Sigmoid colon (tissue), 4 donors: Measurements from ENCODE around the gene PIK3C2G.

Source experiments
- EP300 ChIP-seq, 4 donors: sonication (generic); formaldehyde crosslinking; IDR thresholded peaks; one replicate each; pipeline ENCODE4 v1.6.1; 2017; ENCODE audit warnings: antibody characterized with exemption in 4 of 4
- POLR2A ChIP-seq, 2 donors: fragments of 450-650 bp; IDR thresholded peaks; one replicate each; pipeline ENCODE4 v1.6.1; 2016; ENCODE audit warnings: antibody characterized with exemption in 2 of 2, mild to moderate bottlenecking in 2 of 2, moderate library complexity in 2 of 2
- POLR2AphosphoS5 ChIP-seq, 4 donors: sonication (generic); formaldehyde crosslinking; IDR thresholded peaks; one replicate each; pipeline ENCODE4 v1.6.1; 2017; ENCODE audit warnings: antibody characterized with exemption in 4 of 4
- TF ChIP-seq, protein P1 (sequence below), 4 experiments: fragments of 450-650 bp in 3 of 4; fragments of 200-600 bp in 1 of 4; IDR thresholded peaks; one replicate each; pipeline ENCODE4 v1.5.1; 2016 to 2019; ENCODE audit warnings: antibody characterized with exemption in 4 of 4, mild to moderate bottlenecking in 3 of 4, moderate library complexity in 2 of 4

DNA sequence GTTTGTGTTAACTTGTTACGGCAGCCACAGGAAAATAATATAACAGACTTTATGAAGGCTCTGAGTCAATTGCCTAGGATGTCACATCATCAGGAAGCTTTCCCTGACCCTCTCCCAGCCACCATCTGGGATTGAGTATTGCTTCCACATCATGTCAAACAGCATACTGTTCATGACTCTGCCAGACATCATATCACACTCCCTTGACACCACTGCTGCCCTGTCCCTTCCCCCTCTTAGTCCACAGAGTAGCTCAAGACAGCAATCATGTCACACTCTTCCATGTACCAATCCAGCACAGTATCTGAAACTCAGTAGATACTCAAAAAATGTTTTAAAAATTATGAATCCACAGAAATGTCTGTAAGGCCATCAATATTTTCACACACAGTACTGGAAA, 168.0 kb downstream of the PIK3C2G start:
- TF ChIP-seq POLR2A (IDR thresholded peaks at IDR 0.05) (no peak), EP300 (IDR thresholded peaks at IDR 0.05) (no peak), POLR2AphosphoS5 (IDR thresholded peaks at IDR 0.05) (no peak)
- TF ChIP-seq, protein P1, sequence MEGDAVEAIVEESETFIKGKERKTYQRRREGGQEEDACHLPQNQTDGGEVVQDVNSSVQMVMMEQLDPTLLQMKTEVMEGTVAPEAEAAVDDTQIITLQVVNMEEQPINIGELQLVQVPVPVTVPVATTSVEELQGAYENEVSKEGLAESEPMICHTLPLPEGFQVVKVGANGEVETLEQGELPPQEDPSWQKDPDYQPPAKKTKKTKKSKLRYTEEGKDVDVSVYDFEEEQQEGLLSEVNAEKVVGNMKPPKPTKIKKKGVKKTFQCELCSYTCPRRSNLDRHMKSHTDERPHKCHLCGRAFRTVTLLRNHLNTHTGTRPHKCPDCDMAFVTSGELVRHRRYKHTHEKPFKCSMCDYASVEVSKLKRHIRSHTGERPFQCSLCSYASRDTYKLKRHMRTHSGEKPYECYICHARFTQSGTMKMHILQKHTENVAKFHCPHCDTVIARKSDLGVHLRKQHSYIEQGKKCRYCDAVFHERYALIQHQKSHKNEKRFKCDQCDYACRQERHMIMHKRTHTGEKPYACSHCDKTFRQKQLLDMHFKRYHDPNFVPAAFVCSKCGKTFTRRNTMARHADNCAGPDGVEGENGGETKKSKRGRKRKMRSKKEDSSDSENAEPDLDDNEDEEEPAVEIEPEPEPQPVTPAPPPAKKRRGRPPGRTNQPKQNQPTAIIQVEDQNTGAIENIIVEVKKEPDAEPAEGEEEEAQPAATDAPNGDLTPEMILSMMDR (IDR thresholded peaks at IDR 0.05) = no peak
